ENCODE results near the gene MEGF8.
A peak's percentile ranks its signal among the peaks of the same experiment; 100 is the strongest.

Gene MEGF8

GRCh38 chr19:42386974-42387707, 61.7 kb downstream of the MEGF8 start:
- no peak for DNase-seq (ENCODE audit: low read depth in 2 of 2)

- no peak for DNase-seq (ENCODE audit: low read depth in 2 of 2)
Observed at GRCh38 chr19:42388851-42389489, 63.5 kb downstream of the MEGF8 start.

- DNase-seq (ENCODE audit: low read depth in 2 of 2) = no peak
Observed at GRCh38 chr19:42389899-42390298, 64.5 kb downstream of the MEGF8 start, which contains the start of gene CNFN. Gene CNFN (minus strand): TSS chr19:42390297. CDS start chr19:42389037, 1,260 bp downstream.

GRCh38 chr19:42392165-42392564, 66.7 kb downstream of the MEGF8 start:
- no peak for DNase-seq (ENCODE audit: low read depth in 2 of 2)

GRCh38 chr19:42394751-42395150, 69.3 kb downstream of the MEGF8 start:
- DNase-seq (ENCODE audit: low read depth in 2 of 2) = no peak

DNA sequence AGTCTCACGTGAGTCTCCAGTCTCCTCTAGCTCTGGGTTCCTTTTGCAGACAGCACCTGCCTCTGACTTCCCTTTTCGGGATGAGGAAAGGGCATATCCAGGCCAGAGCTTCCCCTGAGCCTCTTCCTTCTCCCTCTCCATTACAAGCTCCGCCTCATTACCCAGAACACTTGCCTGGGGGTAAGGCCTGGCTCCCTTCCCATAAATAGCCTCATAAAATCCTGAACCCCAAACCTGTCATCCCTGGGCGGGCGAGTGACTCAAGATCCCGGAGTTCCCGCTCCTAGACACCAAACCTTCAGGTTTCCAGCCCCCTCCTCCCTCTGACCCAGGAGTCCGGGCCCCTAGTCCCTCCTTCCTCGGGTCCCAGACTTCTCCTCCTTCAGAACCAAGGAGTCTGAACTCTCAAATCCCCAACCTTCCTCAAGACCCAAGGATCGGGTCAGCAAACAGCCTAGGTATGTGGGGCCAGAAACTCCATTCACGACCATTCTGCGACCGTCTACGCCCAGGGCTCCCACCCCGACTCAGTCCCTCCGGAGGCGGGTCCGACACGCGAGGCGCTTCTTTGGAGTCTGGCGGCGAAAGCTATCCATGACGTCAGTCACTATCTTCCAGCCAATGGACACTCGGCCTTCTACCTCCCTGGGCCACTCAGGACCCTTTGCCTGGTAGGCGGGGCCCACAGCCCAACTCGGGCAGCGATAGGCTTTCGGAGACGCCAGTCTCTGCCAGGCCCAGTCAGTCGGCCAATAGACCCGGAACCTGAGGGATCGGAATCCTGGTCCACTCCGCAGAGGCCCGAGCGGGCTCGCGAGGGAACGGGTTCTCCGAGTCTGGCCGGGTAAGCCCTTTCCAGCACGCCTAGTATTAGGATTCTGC, 71.2 kb downstream of the MEGF8 start:
- peak; percentile 98 for DNase-seq (ENCODE audit: low read depth in 2 of 2)

- DNase-seq (ENCODE audit: low read depth in 2 of 2) = no peak
Observed at GRCh38 chr19:42397263-42398166, 72.1 kb downstream of the MEGF8 start.

GRCh38 chr19:42400404-42400803, 75.0 kb downstream of the MEGF8 start:
- DNase-seq (ENCODE audit: low read depth in 2 of 2) = no peak

- DNase-seq (ENCODE audit: low read depth in 2 of 2) = peak; percentile 43 to 45
Observed at GRCh38 chr19:42401365-42402303, 76.2 kb downstream of the MEGF8 start.

GRCh38 chr19:42402376-42403116, 77.1 kb downstream of the MEGF8 start:
- DNase-seq (ENCODE audit: low read depth in 2 of 2) = no peak

DNA sequence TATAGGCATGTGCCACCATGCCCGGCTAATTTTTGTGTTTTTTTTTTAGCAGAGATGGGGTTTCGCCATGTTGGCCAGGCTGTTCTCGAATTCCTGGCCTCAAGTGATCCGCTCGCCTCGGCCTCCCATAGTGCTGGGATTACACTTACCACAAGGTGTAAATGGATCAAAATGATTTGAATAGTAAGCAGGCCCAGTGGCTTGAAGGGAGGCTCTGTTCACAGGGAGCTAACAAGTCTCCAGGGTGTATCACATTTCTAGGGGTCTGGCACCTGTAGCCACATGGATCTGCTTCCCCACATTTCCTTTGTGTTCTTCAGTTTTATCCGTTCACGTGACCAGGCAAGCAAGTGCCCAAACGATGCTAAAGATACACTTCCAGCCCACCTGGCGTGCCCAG, 78.2 kb downstream of the MEGF8 start:
- no peak for DNase-seq (ENCODE audit: low read depth in 2 of 2)

DNA sequence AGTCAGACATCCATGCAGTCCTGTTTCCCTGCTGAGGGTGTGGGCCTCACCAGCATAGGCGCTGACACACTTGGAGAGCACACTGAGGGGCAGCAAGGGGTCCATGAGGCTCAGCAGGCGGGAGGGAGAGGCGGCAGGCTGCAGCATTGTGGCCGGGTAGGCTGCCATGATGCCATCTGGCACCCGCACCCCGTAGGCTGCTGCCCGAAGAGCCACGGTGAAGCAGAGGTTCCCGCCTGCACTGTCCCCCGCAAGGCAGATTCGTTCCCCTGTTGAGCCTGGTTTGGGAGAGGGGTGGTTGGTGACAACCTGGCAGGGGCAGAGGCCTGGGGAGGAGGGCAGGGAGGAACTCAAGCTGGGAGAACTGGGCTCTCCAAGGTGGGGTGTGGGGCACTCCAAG, 80.7 kb downstream of the MEGF8 start:
- no peak for DNase-seq (ENCODE audit: low read depth in 2 of 2)

- no peak for DNase-seq (ENCODE audit: low read depth in 2 of 2)
Observed at GRCh38 chr19:42407085-42407815, 81.8 kb downstream of the MEGF8 start.

- no peak for DNase-seq (ENCODE audit: low read depth in 2 of 2)
Observed at GRCh38 chr19:42407816-42408175, 82.4 kb downstream of the MEGF8 start.

- DNase-seq (ENCODE audit: low read depth in 2 of 2) = no peak
Observed at GRCh38 chr19:42409477-42409876, 84.0 kb downstream of the MEGF8 start.

DNA sequence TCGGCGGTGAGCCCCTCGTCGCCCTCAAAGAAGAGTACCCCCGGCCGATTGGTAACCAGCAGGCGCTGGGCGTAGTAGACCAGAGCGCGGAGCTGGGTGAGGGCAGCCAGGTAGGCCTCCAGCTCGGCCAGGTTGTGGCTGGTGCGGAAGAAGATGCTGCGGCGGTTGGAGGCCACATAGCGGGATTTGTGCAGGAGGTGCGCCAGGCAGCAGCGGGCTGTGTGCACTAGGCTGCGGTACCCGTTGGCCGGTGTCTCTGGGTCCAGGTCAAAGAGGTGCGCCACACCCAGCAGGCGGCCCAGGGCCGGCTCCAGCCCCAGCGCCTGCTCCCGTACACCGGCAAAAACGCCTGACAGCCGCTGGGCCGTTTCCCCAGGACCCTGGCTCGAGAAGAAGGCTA, 84.9 kb downstream of the MEGF8 start:
- no peak for DNase-seq (ENCODE audit: low read depth in 2 of 2)

DNA sequence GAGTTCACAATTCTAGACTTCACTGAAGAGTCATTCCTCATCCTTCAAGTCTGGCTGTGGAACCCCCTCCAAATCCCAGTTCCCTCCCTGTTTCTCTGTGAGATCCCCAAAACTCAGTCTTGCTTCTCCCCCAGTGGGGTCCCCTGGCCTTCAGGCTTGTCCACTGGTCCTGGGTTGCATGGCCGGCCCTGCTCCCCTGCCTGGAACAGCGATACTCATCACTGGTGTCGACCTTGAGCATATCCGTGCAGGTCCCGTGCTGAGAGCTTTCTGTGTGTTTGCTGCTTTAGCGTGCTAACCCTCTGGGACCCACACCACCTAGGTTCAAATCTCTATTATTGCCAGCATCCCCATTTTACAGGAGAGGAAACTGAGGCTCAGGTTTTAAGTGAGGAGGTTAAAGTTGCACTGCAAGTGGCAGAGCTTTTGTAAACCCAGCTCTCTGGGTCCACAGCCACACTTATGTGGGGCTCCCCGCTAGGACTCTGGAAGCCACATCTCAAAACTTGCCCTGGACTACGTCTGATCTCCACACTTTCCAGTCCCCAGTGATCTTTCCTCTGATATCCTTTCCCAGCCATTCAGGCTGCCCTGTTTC, 86.2 kb downstream of the MEGF8 start:
- DNase-seq (ENCODE audit: low read depth in 2 of 2) = no peak

DNA sequence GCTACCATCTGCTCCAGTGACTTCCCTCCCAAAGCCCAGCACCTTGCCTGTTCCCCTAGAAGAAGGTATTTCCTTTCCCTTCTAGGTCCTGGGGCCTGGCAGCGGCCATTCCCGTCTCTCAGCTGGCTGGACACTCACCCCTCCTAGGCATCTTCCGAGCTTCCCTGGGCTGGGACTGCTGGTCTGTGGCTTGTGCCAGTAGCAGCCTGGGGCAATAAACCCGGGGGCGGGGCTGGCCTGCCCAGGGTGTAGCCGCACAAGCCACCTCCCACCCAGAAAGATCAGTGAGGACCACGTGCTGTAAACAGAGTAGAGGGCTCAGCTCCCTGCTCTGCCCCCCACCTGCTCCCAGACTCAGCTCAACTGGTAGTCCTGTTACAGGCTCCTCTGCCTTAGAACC, 86.8 kb downstream of the MEGF8 start:
- no peak for DNase-seq (ENCODE audit: low read depth in 2 of 2)

DNA sequence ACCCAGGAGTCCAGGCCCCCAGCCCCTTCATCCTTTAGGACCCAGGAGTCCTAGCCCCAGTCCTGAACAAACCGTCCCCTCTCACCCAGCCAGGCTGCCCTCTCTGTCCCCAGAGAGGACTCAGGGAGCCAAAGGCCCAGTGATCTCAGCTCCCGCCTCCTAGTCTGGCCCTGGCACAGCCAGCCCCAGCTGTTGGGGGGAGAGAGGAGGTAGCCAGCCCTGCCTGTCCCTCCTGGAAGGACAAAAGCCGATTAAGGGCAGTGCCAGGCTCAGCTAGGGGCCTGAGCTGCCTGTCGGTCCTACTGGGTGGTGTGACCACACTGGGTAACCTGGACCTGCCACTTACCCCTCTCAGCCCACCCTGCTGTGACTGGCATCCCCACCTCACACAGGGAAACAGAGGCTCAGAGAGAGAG, 87.2 kb downstream of the MEGF8 start:
- no peak for DNase-seq (ENCODE audit: low read depth in 2 of 2)

Data from fibroblast of skin of left quadriceps (primary cell).